GM12878 (cell line): ENCODE results near the gene PYM1.
"Not testable (repeated sequence)": the region's sequence is repeated elsewhere in the genome, so short reads cannot be mapped to it uniquely, and the experiment has no call there.

ENCODE experiments used
- CREB1 ChIP-seq: IDR thresholded peaks from 2 replicates; pipeline ENCODE4 v1.6.1; 2012; ENCODE audit warnings: low read depth, mild to moderate bottlenecking, inconsistent platforms
- CTCF ChIP-seq, 3 experiments: IDR thresholded peaks in 2 of 3; conservative IDR thresholded peaks in 1 of 3; 2 replicates each; pipeline ENCODE4 v1.5.1; 2011; ENCODE audit warnings: low read depth in 3 of 3, low read length in 3 of 3, mild to moderate bottlenecking in 3 of 3, control low read depth in 2 of 3, moderate library complexity in 2 of 3, inconsistent platforms in 1 of 3, mixed read lengths in 1 of 3; ENCODE audit not compliant: control insufficient read depth in 2 of 3, insufficient read depth in 1 of 3; ENCODE audit errors: extremely low read depth in 1 of 3
- SIN3A ChIP-seq: IDR thresholded peaks from 2 replicates; pipeline ENCODE4 v1.6.1; 2012; ENCODE audit warnings: low read depth, low read length, improper control_type of control experiment
- TAF1 ChIP-seq: IDR thresholded peaks from 2 replicates; pipeline ENCODE4 v1.6.1; 2011; ENCODE audit warnings: mild to moderate bottlenecking, low read depth, low read length, borderline replicate concordance

- not testable (repeated sequence) for TF ChIP-seq SIN3A; CTCF (IDR thresholded peaks at IDR 0.05 in 2 of 3, conservative IDR thresholded peaks at IDR 0.05 in 1 of 3; ENCODE audit: control insufficient read depth in 2 of 3, extremely low read depth in 1 of 3, insufficient read depth in 1 of 3, low read depth in 3 of 3, low read length in 3 of 3); TAF1; CREB1
Observed at GRCh38 chr12:55923648-55924047, 4.0 kb downstream of the PYM1 start.
